Gastroesophageal sphincter (tissue), 3 donors: ENCODE data around the gene SH2D7.

Experiments used
- POLR2A ChIP-seq, 2 donors: fragments of 450-650 bp; IDR thresholded peaks; one replicate each; pipeline ENCODE4 v1.6.1; 2017; ENCODE audit warnings: antibody characterized with exemption in 2 of 2, mild to moderate bottlenecking in 2 of 2, moderate library complexity in 1 of 2
- POLR2AphosphoS5 ChIP-seq: sonication (generic); formaldehyde crosslinking; IDR thresholded peaks from one replicate; pipeline ENCODE4 v1.6.1; 2017; ENCODE audit warnings: antibody characterized with exemption
- TF ChIP-seq, protein P1 (sequence below), 4 experiments: fragments of 200-600 bp in 2 of 4; fragments of 450-650 bp in 2 of 4; sonication (generic) in 1 of 4; IDR thresholded peaks; one replicate each; pipeline ENCODE4 v1.5.1; 2017 to 2019; ENCODE audit warnings: antibody characterized with exemption in 4 of 4, mild to moderate bottlenecking in 2 of 4, moderate library complexity in 2 of 4

DNA sequence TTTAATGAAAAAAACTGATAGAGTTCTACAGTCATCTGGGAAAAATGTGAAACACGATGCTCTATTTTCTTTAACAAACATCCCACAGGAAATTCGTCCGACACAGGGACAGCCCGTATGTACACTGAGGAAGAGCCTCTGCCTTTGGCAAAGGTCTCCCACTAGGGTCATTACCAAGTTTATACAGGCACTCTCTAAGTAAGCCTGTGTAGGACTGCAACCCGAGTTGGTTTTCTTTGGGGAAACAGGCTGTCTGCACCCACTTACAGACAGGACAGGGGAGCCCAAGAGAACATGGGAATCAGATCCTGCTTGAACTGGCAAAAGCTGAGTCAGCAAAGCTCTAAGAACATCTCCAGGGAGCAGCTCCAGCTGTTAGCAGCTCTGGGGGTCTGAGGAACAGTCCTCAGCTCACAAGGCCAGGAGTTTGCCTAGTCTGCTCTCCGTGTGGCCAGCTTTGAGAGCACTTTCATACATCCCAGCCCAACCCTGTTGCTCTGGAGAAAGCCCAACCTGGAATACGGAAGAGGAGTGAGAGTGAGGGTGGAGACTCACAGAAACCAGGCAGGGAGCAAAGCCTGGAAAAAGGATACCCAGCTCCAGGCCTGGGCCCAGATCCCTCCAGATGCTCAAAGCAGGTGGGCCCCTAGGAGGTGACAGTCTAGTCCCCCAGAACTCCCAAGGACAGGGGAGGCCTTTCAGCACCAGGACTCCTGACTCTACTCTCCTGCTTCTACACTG lies 16.7 kb upstream of the SH2D7 start:
- TF ChIP-seq POLR2AphosphoS5 (no peak), POLR2A (IDR thresholded peaks at IDR 0.05) (no peak)
- TF ChIP-seq, protein P1, sequence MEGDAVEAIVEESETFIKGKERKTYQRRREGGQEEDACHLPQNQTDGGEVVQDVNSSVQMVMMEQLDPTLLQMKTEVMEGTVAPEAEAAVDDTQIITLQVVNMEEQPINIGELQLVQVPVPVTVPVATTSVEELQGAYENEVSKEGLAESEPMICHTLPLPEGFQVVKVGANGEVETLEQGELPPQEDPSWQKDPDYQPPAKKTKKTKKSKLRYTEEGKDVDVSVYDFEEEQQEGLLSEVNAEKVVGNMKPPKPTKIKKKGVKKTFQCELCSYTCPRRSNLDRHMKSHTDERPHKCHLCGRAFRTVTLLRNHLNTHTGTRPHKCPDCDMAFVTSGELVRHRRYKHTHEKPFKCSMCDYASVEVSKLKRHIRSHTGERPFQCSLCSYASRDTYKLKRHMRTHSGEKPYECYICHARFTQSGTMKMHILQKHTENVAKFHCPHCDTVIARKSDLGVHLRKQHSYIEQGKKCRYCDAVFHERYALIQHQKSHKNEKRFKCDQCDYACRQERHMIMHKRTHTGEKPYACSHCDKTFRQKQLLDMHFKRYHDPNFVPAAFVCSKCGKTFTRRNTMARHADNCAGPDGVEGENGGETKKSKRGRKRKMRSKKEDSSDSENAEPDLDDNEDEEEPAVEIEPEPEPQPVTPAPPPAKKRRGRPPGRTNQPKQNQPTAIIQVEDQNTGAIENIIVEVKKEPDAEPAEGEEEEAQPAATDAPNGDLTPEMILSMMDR (IDR thresholded peaks at IDR 0.05) = no peak
